A673 (cell line): Measurements from ENCODE around the gene GLRA3.

Experiments
- CTCF ChIP-seq: fragments of 300-800, 200-600 bp; sonication (generic); conservative IDR thresholded peaks from 2 replicates; pipeline ENCODE4 v1.5.1; 2017; ENCODE audit warnings: low read depth, mild to moderate bottlenecking, antibody characterized with exemption, low read length, moderate library complexity, mixed read lengths
- EZH2 ChIP-seq: fragments of 200-600 bp; sonication (generic); IDR thresholded peaks from 2 replicates; pipeline ENCODE4 v1.6.1; 2017; ENCODE audit warnings: borderline replicate concordance, low read depth, mild to moderate bottlenecking, mixed read lengths, antibody characterized with exemption, low read length; ENCODE audit not compliant: poor library complexity, severe bottlenecking

- TF ChIP-seq CTCF (no peak), EZH2 (no peak)
Measured at GRCh38 chr4:174717828-174718227, 111.2 kb downstream of the GLRA3 start.
